GM23338 (cell line): ENCODE data around the gene KCNA2. TPM values are rescaled to one million over a fixed set of nuclear protein-coding genes. Genes with fewer than 3 reads are reported as not detected.

Experiments
- ATAC-seq: fragments of 200-7000 bp; cut with Tn5 transposase; 3 replicates; pipeline ENCODE4 v1.9.1; 2020
- DNase-seq: peaks from one replicate; pipeline ENCODE4 v3.0.0-alpha.2; 2015; ENCODE audit warnings: low spot score
- H2AFZ ChIP-seq: fragments of 200-600 bp; sonication (generic); 2 replicates; pipeline ENCODE4 v1.8.0; 2016; ENCODE audit warnings: antibody characterized with exemption, mild to moderate bottlenecking, moderate library complexity
- H3F3A ChIP-seq: fragments of 200-600 bp; sonication (generic); replicated peaks from 2 replicates; pipeline ENCODE4 v1.8.0; 2017; ENCODE audit warnings: antibody characterized with exemption, mixed run types, low read depth
- H3K27ac ChIP-seq: fragments of 200-600 bp; sonication (generic); 2 replicates; pipeline ENCODE4 v1.6.1; 2016; ENCODE audit warnings: low read depth
- H3K27me3 ChIP-seq: fragments of 200-600 bp; sonication (generic); 2 replicates; pipeline ENCODE4 v1.8.0; 2016; ENCODE audit warnings: mild to moderate bottlenecking, mixed run types, moderate library complexity; ENCODE audit not compliant: insufficient read depth
- H3K36me3 ChIP-seq: fragments of 200-600 bp; sonication (generic); 2 replicates; pipeline ENCODE4 v1.8.0; 2016; ENCODE audit warnings: mild to moderate bottlenecking; ENCODE audit not compliant: insufficient read depth
- H3K4me1 ChIP-seq: fragments of 200-600 bp; sonication (generic); 2 replicates; pipeline ENCODE4 v1.8.0; 2016; ENCODE audit warnings: mild to moderate bottlenecking, moderate library complexity; ENCODE audit not compliant: insufficient read depth
- H3K4me2 ChIP-seq: fragments of 200-600 bp; sonication (generic); 2 replicates; pipeline ENCODE4 v1.7.1; 2017; ENCODE audit warnings: mixed run types
- H3K4me3 ChIP-seq: fragments of 200-600 bp; sonication (generic); 2 replicates; pipeline ENCODE4 v1.6.1; 2016; ENCODE audit warnings: mixed run types
- H3K79me2 ChIP-seq: fragments of 200-600 bp; sonication (generic); replicated peaks from 2 replicates; pipeline ENCODE4 v1.8.0; 2017; ENCODE audit warnings: mild to moderate bottlenecking; ENCODE audit not compliant: insufficient read depth
- H3K9me2 ChIP-seq: fragments of 200-600 bp; sonication (generic); 2 replicates; pipeline ENCODE4 v1.8.0; 2017; ENCODE audit not compliant: insufficient read depth
- H4K20me1 ChIP-seq: fragments of 200-600 bp; sonication (generic); replicated peaks from 2 replicates; pipeline ENCODE4 v1.8.0; 2017; ENCODE audit warnings: mild to moderate bottlenecking; ENCODE audit not compliant: insufficient read depth
- H3K27ac Mint-ChIP-seq: 2 replicates; pipeline ENCODE4 v1.8.0; 2020; ENCODE audit warnings: inconsistent platforms, mild to moderate bottlenecking, moderate library complexity, mixed read lengths
- H3K27me3 Mint-ChIP-seq: 3 replicates; pipeline ENCODE4 v1.8.0; 2022; ENCODE audit warnings: low read depth, mild to moderate bottlenecking, moderate library complexity, mixed read lengths, inconsistent platforms; ENCODE audit not compliant: insufficient read depth, poor library complexity
- H3K36me3 Mint-ChIP-seq: 3 replicates; pipeline ENCODE4 v1.8.0; 2021; ENCODE audit warnings: low read depth, mild to moderate bottlenecking, inconsistent platforms, moderate library complexity, mixed read lengths
- H3K4me1 Mint-ChIP-seq: 3 replicates; pipeline ENCODE4 v1.8.0; 2020; ENCODE audit warnings: mild to moderate bottlenecking, inconsistent platforms, mixed read lengths
- H3K4me3 Mint-ChIP-seq: 3 replicates; pipeline ENCODE4 v1.8.0; 2021; ENCODE audit warnings: moderate library complexity, mild to moderate bottlenecking, inconsistent platforms, mixed read lengths
- H3K9me3 Mint-ChIP-seq: 3 replicates; pipeline ENCODE4 v1.8.0; 2020; ENCODE audit warnings: moderate library complexity, mild to moderate bottlenecking, inconsistent platforms, mixed read lengths
- CREB1 ChIP-seq: fragments of 250-450 bp; sonication (Bioruptor Pico); IDR thresholded peaks from 2 replicates; pipeline ENCODE4 v1.5.0; 2020; ENCODE audit warnings: low read depth, mild to moderate bottlenecking, moderate library complexity
- EZH2 ChIP-seq: fragments of 200-600 bp; sonication (generic); IDR thresholded peaks from one replicate; pipeline ENCODE4 v1.8.0; 2017; ENCODE audit warnings: antibody characterized with exemption, mild to moderate bottlenecking, low read depth; ENCODE audit not compliant: unreplicated experiment
- EZH2phosphoT487 ChIP-seq: fragments of 200-600 bp; sonication (generic); IDR thresholded peaks from one replicate; pipeline ENCODE4 v1.8.1; 2018; ENCODE audit warnings: antibody characterized with exemption; ENCODE audit not compliant: unreplicated experiment
- POLR2AphosphoS5 ChIP-seq: IDR thresholded peaks from 2 replicates; pipeline ENCODE4 v1.6.1; 2016; ENCODE audit warnings: antibody characterized with exemption, low read depth
- ZNF462 ChIP-seq: fragments of 250-450 bp; sonication (Bioruptor Pico); IDR thresholded peaks from 2 replicates; pipeline ENCODE4 v1.5.0; 2020; ENCODE audit warnings: mild to moderate bottlenecking, moderate library complexity
- polyA plus RNA-seq: library from polyadenylated mRNA; unstranded; fragments of >200 nt; fragmentation: Nextera tagmentation; extraction: Ambion mirVana; gene quantifications from 2 replicates; pipeline ENCODE4 v1.2.1, GENCODE V29; 2016
- total RNA-seq: library from RNA; depleted of rRNA; stranded (reverse); fragments of >200 nt; shearing (Covaris generic); gene quantifications from 2 replicates; pipeline ENCODE4 v1.2.3, GENCODE V29; 2014
- TF ChIP-seq, protein P1 (sequence below), 2 experiments: fragments of 200-600 bp in 1 of 2; sonication (generic) in 1 of 2; conservative IDR thresholded peaks; 2 replicates each; pipeline versions ENCODE4 v1.5.1 to v1.6.1; 2016 to 2017; ENCODE audit warnings: antibody characterized with exemption in 2 of 2, low read depth in 2 of 2, mild to moderate bottlenecking in 2 of 2, moderate library complexity in 1 of 2

Gene KCNA2
- total and polyA plus RNA-seq, 2 experiments from 2014 or later: 0.11 to 1.5 TPM

DNA sequence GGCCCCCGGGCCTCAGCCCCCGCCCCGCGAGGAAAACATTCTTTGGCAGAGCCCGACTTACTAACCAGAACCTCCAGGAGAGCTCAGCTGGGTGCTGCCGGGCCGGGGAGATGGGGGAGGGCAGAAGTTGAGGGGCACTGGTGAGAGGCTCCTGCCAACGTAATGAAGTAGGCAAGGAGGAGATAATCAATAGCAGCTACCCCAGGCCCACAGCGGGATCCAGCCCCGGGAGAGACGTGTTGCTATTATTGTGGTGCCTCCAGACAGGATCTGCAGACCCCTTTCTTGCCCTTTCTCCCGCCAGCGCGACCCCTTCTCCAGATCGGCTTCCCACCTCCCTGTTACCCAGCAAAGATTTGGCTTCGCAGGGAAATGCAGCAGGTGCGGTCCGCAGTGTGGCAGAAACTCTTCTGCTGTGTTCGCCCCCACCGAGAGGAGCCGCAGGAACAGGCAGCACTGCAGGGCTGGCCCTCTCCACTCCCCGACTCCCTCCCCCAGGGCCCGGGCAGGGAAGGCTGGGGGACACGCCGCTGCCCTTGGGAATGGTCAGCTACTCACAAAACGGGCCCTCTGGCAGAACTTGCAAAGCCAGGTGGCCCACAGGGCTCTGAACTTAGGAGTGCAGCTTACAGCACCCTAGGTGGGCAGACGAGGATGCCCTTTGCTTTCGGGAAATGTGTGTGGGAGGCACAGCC lies 1.5 kb upstream of the KCNA2 start:
- H3K36me3 Mint-ChIP-seq: no peaks in the 10 kb centered on the region
- Histone ChIP-seq H3K79me2 (no peaks in the 10 kb centered on the region), H3K4me2 (peak overlapping the region; percentile 96), H3K4me1 (peaks cover 11% of the 10 kb centered on the region), H4K20me1 (0 out of 2 replicates have a peak, but pooled peaks cover 3% of the 10 kb centered on the region), H3K9me2 (no peaks in the 10 kb centered on the region), H3K36me3 (no peaks in the 10 kb centered on the region), H3F3A (no peaks in the 10 kb centered on the region), H3K4me3 (peak overlapping the region; percentile 87), H3K27ac (no peak overlapping the region), H3K27me3 (peaks cover 94% of the 10 kb centered on the region), H2AFZ (peak overlapping the region; percentile 87)
- DNase-seq: peak; percentile 30
- peaks cover 17% of the 10 kb centered on the region for H3K4me1 Mint-ChIP-seq
- H3K4me3 Mint-ChIP-seq: peak overlapping the region; percentile 63
- TF ChIP-seq, protein P1, sequence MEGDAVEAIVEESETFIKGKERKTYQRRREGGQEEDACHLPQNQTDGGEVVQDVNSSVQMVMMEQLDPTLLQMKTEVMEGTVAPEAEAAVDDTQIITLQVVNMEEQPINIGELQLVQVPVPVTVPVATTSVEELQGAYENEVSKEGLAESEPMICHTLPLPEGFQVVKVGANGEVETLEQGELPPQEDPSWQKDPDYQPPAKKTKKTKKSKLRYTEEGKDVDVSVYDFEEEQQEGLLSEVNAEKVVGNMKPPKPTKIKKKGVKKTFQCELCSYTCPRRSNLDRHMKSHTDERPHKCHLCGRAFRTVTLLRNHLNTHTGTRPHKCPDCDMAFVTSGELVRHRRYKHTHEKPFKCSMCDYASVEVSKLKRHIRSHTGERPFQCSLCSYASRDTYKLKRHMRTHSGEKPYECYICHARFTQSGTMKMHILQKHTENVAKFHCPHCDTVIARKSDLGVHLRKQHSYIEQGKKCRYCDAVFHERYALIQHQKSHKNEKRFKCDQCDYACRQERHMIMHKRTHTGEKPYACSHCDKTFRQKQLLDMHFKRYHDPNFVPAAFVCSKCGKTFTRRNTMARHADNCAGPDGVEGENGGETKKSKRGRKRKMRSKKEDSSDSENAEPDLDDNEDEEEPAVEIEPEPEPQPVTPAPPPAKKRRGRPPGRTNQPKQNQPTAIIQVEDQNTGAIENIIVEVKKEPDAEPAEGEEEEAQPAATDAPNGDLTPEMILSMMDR (conservative IDR thresholded peaks at IDR 0.05; ENCODE audit: low read depth in 2 of 2): no peak
- peak; percentile 79 for TF ChIP-seq EZH2
- TF ChIP-seq EZH2phosphoT487: peak; percentile 49
- TF ChIP-seq POLR2AphosphoS5: no peak
- H3K9me3 Mint-ChIP-seq: no peaks in the 10 kb centered on the region
- H3K27ac Mint-ChIP-seq: no peak overlapping the region
- ATAC-seq: peak; percentile 13
- H3K27me3 Mint-ChIP-seq: peaks cover 69% of the 10 kb centered on the region

GRCh38 chr1:110606657-110607535 lies 738 bp upstream of the KCNA2 start:
- H3K27me3 Mint-ChIP-seq: peaks cover 68% of the 10 kb centered on the region
- peaks cover 89% of the 10 kb centered on the region for H3K27me3 ChIP-seq
- H3K4me2 ChIP-seq: peak overlapping the region; percentile 96
- ATAC-seq (peak; percentile 38), DNase-seq (peak; percentile 48)
- H2AFZ ChIP-seq: peak overlapping the region; percentile 100
- H3K4me1 Mint-ChIP-seq: peaks cover 17% of the 10 kb centered on the region
- no peaks in the 10 kb centered on the region for H3K36me3 ChIP-seq
- peak overlapping the region; percentile 84 for H3K4me3 Mint-ChIP-seq
- no peaks in the 10 kb centered on the region for H3K36me3 Mint-ChIP-seq
- H3K27ac ChIP-seq: no peak overlapping the region
- TF ChIP-seq CREB1 (no peak), ZNF462 (CRISPR knock-in tag) (no peak), EZH2phosphoT487 (peak; percentile 62), EZH2 (peak; percentile 89)
- H3K27ac Mint-ChIP-seq: no peak overlapping the region
- H3K79me2 ChIP-seq: no peaks in the 10 kb centered on the region
- no peaks in the 10 kb centered on the region for H3F3A ChIP-seq
- no peaks in the 10 kb centered on the region for H3K9me2 ChIP-seq
- H3K9me3 Mint-ChIP-seq: no peaks in the 10 kb centered on the region
- 0 out of 2 replicates have a peak, but pooled peaks cover 3% of the 10 kb centered on the region for H4K20me1 ChIP-seq
- peak overlapping the region; percentile 87 for H3K4me3 ChIP-seq
- H3K4me1 ChIP-seq: peaks cover 11% of the 10 kb centered on the region
